Adipose tissue (tissue), 3 donors: ENCODE measurements around the gene SNRNP25. TPM values are rescaled to one million over a fixed set of nuclear protein-coding genes. Genes with fewer than 3 reads are reported as not detected.
"Not testable (repeated sequence)": the region's sequence is repeated elsewhere in the genome, so short reads cannot be mapped to it uniquely, and the experiment has no call there.

ENCODE experiments used
- H3K27ac ChIP-seq: one replicate; pipeline ENCODE4 v1.5.1; 2013; ENCODE audit warnings: low read depth, low read length
- WGBS, 3 donors: extraction: QIAGEN DNeasy Blood & Tissue Kit; methylation state at CpG; one replicate each; pipeline ENCODE4 v1.1.7; 2013; 5-methylcytosine and 5-hydroxymethylcytosine counted together
- polyA plus RNA-seq, 3 donors: library from polyadenylated mRNA; stranded (reverse); fragments of 200-250 nt; gene quantifications; one replicate each; pipeline ENCODE4 v1.2.3, GENCODE V29; 2013
- donor health status: healthy with polysubstance abuse.
- donor health status: Bipolar disorder and iron deficiency.
- donor health status: healthy.

Gene SNRNP25
- polyA plus RNA-seq, result 10 to 100 TPM; 12.7 to 30.4 (median 26.9) TPM

DNA sequence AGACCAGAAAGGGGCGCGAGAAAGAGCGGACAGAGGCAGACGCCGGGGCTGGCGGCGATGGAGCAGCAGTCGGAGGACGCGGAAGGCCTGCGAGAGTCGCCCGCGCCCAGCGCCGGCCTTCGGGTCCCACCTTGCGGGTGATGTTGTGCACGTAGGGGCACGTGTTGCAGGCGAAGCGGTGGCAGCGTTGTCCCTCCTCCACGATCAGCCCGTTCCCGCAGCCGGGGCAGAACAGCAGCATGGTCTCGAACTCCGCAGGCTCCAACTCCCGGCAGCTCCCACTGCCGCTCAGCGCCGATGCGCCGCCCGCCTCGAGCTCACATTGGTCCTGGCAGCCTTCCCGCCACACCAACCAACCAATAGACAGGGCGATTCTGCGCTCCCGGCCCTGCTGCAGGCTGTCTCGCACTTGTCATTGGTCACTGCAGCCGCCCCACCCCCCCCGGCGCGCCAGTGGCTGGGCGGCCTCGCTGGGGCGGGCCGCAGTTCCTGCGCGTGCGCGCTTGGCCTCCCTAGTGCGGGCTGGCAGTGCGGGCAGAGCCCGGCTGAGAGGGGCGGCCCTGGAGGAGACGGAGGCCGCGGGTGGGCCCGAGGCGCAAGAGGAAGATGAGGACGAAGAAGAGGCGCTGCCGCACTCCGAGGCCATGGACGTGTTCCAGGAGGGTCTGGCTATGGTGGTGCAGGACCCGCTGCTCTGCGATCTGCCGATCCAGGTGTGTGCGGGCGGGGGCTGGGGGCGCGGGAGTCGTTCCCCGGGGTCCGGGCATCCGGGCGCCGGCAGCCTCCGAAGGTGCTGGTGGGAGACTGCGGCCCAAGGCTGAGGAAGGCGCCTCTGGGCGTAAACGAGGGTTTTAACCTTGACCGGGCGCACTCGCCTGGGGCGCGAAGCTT lies at the start of gene SNRNP25, which contains the start of gene POLR3K:
Gene SNRNP25, plus strand, starts transcription at position 483 of the 891 bp plus-strand sequence. Its CDS starts 189 bp downstream, at position 672.
Gene POLR3K, minus strand, starts transcription at position 263 of the 891 bp plus-strand sequence. Its CDS starts 22 bp downstream, at position 241.
- 0 to 1% (median 1%) methylated on average over 86 to 91 of the region's 91 CpGs for WGBS, 3 donors
- no peak within 1 kb of the TSS for H3K27ac ChIP-seq

DNA sequence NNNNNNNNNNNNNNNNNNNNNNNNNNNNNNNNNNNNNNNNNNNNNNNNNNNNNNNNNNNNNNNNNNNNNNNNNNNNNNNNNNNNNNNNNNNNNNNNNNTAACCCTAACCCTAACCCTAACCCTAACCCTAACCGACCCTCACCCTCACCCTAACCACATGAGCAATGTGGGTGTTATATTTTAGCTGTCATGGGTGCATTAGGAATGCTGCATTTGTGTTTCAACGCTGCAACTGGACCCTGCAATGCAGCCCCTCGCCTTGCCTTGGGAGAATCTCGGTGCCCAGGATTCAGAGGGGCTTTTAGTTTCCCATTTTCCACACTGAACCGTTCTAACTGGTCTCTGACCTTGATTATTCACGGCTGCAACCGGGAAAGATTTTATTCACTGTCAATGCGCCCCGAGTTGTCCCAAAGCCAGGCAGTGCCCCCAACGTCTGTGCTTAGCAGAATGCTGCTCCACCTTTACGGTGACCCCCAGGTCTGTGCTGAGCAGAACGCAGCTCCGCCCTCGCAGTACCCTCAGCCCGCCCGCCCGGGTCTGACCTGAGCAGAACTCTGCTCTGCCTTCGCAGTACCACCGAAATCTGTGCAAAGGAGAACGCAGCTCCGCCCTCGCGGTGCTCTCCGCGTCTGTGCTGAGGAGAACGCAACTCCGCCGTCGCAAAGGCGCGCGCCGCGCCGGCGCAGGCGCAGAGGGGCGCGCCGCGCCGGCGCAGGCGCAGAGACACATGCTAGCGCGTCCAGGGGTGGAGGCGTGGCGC lies 43.5 kb upstream of the SNRNP25 start:
- WGBS, 3 donors, result 57 to 79% (median 72%) methylated on average over 11 to 48 of the region's 48 CpGs
- H3K27ac ChIP-seq, result no peak overlapping the region

DNA sequence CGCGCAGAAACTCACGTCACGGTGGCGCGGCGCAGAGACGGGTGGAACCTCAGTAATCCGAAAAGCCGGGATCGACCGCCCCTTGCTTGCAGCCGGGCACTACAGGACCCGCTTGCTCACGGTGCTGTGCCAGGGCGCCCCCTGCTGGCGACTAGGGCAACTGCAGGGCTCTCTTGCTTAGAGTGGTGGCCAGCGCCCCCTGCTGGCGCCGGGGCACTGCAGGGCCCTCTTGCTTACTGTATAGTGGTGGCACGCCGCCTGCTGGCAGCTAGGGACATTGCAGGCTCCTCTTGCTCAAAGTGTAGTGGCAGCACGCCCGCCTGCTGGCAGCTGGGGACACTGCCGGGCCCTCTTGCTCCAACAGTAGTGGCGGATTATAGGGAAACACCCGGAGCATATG lies 42.9 kb upstream of the SNRNP25 start:
- 14 to 35% (median 27%) methylated on average over 6 to 9 of the region's 27 CpGs for WGBS, 3 donors
- H3K27ac ChIP-seq, result not testable (repeated sequence)

DNA sequence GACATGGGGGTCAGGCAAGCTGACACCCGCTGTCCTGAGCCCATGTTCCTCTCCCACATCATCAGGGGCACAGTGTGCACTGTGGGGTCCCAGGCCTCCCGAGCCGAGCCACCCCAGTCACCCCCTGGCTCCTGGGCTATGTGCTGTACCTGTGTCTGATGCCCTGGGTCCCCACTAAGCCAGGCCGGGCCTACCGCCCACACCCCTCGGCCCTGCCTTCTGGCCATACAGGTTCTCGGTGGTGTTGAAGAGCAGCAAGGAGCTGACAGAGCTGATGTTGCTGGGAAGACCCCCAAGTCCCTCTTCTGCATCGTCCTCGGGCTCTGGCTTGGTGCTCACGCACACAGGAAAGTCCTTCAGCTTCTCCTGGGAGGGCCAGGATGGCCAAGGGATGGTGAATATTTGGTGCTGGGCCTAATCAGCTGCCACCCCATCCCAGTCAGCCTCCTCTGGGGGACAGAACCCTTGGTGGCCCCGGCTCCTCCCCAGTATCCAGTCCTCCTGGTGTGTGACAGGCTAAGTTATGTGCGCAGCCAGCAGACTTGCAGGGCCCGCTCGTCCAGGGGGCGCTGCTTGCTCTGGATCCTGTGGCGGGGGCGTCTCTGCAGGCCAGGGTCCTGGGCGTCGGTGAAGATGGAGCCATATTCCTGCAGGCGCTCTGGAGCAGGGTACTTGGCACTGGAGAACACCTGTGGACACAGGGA lies 36.4 kb upstream of the SNRNP25 start:
- H3K27ac ChIP-seq, result not testable (repeated sequence)
- 89 to 96% (median 92%) methylated on average over 12 to 19 of the region's 20 CpGs for WGBS, 3 donors

DNA sequence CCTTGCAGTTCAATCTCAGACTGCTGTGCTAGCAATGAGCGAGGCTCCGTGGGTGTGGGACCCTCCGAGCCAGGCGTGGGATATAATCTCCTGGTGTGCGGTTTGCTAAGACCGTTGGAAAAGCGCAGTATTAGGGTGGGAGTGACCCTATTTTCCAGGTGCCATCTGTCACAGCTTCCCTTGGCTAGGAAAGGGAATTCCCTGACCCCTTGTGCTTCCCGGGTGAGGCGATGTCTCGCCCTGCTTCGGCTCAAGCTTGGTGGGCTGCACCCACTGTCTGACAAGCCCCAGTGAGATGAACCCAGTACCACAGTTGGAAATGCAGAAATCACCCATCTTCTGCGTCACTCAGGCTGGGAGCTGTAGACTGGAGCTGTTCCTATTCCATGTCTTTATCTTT lies 32.7 kb upstream of the SNRNP25 start:
- WGBS, 3 donors, result 86 to 91% (median 89%) methylated on average over 11 to 12 of the region's 12 CpGs
- not testable (repeated sequence) for H3K27ac ChIP-seq

DNA sequence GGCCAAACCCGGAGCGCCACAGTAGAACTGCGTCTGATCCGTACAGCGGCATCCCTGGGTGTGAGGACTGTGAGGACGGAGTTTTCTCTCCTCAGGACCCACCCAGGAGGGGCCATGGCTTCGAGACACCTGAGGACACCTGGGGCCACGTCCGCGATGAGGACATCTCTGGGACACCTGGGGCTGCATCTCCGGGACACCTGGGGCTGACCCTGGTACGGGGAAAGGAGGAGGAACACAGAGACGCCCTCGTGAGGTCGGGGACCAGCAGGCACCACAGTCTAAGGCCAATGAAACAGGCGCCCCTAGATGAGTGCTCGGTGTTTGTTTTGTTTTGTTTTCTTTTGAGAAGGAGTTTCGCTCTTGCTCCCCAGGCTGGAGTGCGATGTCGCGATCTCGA lies 29.5 kb upstream of the SNRNP25 start:
- 75 to 94% (median 93%) methylated on average over 11 to 17 of the region's 22 CpGs for WGBS, 3 donors
- not testable (repeated sequence) for H3K27ac ChIP-seq

DNA sequence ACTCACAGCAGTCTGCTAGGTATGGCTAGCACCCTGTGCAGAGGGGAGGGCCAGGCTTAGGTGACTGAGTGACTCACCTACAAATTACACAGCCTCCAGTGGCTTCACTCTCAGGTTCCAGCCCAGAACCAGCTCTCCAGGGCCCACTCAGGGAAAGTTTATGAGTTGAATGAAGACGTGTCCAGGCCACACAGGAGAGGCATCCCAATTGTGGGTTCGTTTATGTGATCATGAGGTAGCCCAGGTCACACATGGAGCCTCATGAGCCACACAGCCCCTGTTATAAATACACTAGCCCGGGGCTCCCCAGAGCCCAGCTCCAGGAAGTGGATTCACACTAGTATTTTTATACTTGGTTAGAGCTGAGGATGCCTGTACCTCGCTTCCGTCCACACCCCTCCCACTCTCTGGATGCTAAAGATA lies 27.7 kb upstream of the SNRNP25 start:
- H3K27ac ChIP-seq, result not testable (repeated sequence)
- 35 to 58% (median 53%) methylated on average over 2 of the region's 5 CpGs for WGBS, 3 donors

DNA sequence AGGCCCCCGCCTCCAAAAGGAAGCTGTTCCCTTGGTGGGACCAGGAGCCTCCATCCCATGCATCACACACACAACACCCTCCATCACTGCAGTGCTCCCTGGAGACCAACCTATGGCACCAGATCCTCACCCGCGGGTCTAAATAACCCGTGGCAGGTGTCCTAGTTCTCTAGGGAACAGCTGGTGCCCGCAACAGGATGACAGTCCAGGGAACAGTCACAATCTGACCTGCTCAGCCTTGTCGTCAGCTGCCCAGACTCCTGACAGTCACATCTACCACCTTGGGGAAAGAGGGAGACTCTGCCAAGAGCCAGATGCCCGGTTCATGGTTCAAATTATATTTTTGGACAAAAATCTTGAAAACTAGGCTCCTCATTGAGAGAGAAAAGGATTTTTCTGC lies 23.0 kb upstream of the SNRNP25 start:
- not testable (repeated sequence) for H3K27ac ChIP-seq
- WGBS, 3 donors, result 75 to 100% (median 82%) methylated on average over 1 to 4 of the region's 7 CpGs

DNA sequence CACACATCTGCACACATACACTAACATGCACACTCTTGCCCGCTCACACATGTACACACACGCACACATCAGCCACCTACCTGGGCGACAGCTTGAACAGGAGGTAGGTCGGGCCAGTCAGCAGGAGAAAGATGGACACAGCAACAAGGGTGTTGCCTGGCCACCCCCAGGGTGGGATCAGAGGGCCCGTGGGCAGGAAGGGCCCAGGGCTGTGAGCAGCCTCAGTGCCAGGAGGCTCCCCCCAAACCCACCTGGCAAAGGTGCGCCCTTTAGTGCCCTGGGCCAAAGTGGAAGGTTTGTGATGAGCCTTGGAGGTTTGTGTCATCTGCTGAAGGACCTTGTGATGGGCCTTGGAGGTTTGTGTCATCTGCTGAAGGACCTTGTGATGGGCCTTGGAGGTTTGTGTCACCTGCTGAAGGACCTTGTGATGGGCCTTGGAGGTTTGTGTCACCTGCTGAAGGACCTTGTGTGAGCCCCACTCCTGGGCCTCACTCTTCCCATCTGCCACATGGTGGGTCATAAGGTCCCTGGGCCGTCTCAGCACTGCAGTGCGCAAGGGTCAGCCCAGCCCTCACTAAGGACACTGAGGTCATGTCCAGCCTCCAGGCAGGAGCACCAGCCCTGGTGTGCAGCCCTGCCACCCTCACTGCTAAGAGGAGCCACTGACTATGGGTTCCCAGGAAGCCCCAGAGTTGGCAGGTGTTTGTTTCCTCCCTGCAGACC lies 20.3 kb upstream of the SNRNP25 start:
- WGBS, 3 donors, result 85 to 89% (median 86%) methylated on average over 4 of the region's 8 CpGs

DNA sequence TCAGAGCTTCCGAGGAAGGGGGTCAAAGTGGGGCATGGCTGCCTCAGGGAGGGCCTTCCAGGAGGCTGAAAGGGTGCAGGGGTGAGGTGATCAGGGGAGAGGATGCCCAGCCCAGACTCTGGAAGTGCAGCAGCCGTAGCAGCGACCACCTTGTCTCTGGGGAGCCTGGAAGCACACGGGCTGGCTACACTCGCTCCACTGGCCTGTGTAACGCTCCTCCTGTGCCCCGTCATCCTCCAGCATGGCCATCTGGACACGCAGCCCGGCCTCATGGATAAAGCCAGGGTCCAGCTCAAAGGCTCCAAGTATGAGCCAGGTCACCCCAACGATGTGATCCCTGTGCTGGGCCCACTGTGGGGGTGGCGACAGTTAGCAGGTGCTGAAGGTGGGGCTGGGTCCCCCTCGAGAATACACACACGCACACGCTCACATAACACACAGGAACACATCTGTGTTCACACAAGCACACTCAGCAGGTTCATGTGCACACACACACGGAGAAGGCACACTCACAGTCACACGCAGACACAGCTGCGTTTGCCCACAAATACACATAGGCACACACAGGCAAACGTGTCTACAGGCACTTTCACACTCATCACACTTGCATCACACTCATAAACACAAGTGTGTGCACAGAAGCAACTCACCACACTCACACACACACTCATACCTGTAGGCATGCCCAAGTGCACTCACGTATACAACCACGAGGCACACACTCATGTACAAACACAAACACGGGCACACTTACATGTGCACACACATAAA lies 19.6 kb upstream of the SNRNP25 start:
- WGBS, 3 donors, result 85 to 87% (median 85%) methylated on average over 21 of the region's 21 CpGs
- H3K27ac ChIP-seq, result no peak overlapping the region

More for the DNA sequence above, 20.3 kb upstream of the SNRNP25 start:
- not testable (repeated sequence) for H3K27ac ChIP-seq

DNA sequence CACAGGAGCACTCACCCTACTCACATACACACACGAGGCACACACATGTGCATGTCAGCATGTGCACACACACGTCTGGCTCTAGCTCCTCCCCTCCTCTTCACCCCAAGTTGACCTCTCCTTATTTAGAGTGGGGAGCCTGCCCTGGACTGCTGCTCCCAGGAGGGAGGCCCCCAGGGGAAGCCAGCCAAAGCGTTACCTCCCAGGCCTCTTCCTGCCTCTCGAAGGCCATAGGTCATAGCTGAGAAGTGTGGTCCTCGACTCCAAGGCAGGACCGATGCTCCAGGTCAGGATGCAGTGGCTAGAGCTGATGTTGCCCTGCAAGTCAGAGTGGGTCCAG lies 19.0 kb upstream of the SNRNP25 start:
- WGBS, 3 donors, result 27 to 70% (median 30%) methylated on average over 6 of the region's 6 CpGs
- H3K27ac ChIP-seq, result no peak overlapping the region

DNA sequence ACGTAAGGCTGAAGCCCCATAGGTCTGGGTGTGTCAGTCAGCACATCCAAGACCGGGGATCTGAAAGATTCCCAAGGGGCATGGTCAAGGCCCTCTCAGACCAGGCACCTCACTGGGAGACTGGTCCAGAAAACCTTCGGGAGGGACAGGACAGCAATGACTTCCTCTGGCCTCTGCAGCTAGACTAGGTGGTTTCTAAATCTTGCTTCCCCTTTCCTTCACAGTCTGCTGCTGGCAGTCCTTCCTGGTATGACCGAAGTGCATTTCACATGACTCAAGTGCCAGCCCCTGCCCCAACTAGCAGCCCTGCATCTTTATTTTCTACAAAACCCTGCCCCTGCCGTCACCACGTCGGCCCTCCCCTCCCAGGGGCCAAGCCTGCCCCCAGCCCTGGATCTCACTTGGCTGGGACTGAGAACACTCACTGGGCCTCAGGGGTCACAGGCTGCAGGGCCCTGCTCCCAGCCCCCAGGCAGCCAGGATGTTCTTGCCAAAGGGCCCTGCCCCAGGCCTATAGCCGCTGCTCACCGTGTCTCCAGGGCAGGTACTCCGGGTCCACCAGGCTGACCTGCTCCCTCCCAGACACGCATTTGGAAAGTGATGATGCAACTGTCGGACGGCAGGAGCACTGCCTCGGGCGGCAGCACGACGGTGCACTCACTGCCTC lies 18.5 kb upstream of the SNRNP25 start:
- WGBS, 3 donors, result 51 to 74% (median 61%) methylated on average over 17 of the region's 17 CpGs
- no peak overlapping the region for H3K27ac ChIP-seq

DNA sequence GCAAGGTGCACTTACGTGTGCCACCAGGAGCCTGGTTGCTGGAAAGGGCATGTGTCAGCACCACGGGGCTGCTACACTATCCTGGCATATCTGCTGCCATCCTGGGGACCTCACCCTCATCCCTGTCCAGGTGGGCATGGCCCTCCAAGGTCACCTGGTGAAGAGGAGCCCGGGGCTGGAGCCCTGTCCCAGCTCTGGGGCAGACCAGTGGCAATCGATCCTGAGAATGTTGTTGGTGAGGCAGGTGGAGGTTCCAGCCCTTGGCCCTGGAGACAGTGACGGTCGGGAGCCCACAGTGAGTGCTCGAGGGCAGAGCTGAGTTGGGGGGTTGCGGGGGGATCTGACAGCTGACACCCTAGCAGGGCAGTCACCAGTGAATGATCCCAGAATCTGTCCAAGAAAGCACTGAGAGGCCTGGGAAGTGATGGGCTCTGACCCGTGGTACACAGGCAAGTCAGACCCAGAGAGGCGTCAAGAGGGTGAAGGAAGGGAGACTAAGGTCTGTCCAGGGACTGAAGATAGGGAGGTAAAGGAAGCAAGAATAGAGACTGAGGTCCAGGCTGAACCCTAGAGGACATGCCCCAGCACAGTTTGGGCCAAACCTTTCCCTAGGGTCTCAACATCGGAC lies 17.8 kb upstream of the SNRNP25 start:
- 86 to 90% (median 89%) methylated on average over 11 of the region's 11 CpGs for WGBS, 3 donors
- no peak overlapping the region for H3K27ac ChIP-seq

DNA sequence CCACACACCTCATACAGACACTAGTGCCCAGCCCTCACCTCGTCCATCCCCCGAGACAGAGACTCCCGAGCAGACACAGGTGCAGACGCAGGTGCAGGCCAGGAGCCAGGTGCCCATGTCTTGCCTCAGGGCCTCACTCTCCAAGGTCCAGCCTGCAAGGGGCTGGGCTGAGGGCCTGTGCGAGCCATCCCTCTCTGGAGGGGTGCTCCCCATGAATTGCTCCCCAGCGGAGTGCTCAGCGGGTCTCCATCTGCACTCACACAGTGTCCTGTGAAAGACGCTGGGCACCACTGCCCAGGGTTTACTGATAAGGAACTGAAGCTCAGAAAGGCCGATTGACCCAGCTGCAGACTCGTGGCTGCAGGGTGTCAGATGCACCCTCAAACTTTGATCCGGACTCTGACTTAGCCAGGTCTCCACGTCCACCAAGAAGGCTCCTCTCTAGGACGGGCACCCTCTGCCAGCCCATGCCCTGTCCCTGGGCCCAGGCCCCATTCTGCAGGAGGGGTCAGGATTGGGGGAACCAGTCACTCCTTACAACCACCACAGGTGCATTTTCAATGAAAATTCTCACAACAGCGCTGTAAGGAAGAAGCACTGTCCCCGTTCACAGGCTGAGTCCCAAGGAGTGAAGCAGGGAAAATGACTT lies 17.2 kb upstream of the SNRNP25 start:
- no peak overlapping the region for H3K27ac ChIP-seq
- WGBS, 3 donors, result 59 to 94% (median 88%) methylated on average over 15 of the region's 15 CpGs

DNA sequence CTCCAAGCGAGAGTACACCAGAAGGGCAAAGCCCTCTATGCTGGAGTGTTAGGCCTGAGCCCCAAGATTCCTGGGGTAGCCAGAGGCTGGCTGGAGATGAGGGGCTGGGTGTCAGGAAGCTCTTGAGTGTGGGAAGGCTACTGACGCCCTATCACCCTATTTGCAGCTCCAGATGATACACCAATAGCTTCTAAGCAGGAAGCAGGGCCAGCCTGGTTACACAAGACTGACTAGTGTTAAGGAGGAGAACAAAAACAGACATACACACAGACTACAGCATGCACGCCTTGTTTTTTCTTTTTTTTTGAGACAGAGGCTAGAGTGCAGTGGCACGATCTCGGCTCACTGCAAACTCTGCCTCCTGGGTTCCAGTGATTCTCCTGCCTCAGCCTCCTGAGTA lies 16.1 kb upstream of the SNRNP25 start:
- 77 to 91% (median 78%) methylated on average over 5 of the region's 5 CpGs for WGBS, 3 donors
- H3K27ac ChIP-seq, result no peak overlapping the region

DNA sequence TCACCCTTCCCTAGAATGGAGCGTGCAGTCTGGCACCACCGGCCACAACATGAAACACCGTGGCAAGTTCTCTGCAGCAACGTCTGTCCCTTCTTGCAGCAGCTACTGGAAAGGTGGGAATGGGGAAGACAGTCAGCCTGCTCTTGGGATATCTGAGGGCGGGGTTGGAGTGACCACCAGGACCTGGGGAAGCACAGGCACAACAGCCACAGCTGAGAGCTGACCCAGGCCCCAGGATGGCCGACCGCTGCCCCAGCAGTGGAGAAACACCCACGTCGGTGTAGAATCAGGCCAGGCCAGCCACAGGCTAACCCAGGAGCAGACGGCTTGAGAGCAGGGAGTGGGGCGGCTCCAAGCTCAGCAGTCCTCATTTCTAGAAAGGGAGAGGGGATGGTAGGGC lies 15.4 kb upstream of the SNRNP25 start:
- WGBS, 3 donors, result 79 to 89% (median 88%) methylated on average over 11 of the region's 11 CpGs
- H3K27ac ChIP-seq, result not testable (repeated sequence)
